ENCODE measurements around the gene AP4S1. TPM values are rescaled to one million over a fixed set of nuclear protein-coding genes. Genes with fewer than 3 reads are reported as not detected.

AP4S1 gene
- total RNA-seq, 1 donor from 2014 or later: 5.3 TPM

DNA sequence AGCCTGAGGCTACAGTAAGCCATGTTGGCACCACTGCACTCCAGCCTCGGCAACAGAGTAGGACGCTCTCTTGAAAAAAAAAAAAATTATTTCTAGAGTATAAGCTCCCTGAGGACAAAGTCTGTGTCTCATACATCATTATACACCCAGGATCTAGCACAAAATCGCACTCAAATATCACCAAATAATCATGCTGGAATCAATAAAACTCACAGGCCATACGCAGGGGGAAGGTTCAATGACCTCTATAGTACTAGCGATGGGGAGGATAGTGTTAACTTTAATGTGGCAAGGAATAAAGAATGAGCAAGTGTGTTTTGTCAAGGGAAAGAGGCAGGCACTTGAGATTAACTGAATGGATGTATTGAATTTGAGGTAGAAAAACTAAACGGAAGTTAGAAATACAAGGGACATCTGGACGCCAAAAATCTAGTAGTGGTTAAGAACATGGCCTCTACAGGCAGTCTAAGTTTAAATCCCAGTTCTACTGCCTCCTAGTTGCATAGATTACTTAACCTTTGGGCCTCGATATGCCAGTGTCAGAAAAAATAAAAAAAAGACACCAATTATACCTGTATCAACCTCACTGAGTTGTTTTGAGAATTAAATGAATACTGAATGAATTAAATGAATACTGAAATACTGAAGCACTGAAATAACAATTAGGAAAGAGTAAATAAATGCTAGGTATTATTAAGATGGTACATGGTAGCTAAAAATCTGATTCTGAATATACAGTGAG lies 4.4 kb upstream of the AP4S1 start:
- Mint-ChIP-seq H3K4me1 (ENCODE audit: low read depth) (peaks cover 29% of the 10 kb centered on the region), H3K27ac (ENCODE audit: unreplicated experiment) (peak overlapping the region; percentile 42), H3K27me3 (ENCODE audit: low read depth) (no peaks in the 10 kb centered on the region), H3K9me3 (ENCODE audit: low read depth) (no peaks in the 10 kb centered on the region), H3K36me3 (ENCODE audit: low read depth) (peaks cover 5% of the 10 kb centered on the region), H3K4me3 (ENCODE audit: unreplicated experiment) (no peak overlapping the region)
- no peak for DNase-seq (ENCODE audit: low spot score)
- TF ChIP-seq, protein P1, sequence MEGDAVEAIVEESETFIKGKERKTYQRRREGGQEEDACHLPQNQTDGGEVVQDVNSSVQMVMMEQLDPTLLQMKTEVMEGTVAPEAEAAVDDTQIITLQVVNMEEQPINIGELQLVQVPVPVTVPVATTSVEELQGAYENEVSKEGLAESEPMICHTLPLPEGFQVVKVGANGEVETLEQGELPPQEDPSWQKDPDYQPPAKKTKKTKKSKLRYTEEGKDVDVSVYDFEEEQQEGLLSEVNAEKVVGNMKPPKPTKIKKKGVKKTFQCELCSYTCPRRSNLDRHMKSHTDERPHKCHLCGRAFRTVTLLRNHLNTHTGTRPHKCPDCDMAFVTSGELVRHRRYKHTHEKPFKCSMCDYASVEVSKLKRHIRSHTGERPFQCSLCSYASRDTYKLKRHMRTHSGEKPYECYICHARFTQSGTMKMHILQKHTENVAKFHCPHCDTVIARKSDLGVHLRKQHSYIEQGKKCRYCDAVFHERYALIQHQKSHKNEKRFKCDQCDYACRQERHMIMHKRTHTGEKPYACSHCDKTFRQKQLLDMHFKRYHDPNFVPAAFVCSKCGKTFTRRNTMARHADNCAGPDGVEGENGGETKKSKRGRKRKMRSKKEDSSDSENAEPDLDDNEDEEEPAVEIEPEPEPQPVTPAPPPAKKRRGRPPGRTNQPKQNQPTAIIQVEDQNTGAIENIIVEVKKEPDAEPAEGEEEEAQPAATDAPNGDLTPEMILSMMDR (IDR thresholded peaks at IDR 0.05): no peak

DNA sequence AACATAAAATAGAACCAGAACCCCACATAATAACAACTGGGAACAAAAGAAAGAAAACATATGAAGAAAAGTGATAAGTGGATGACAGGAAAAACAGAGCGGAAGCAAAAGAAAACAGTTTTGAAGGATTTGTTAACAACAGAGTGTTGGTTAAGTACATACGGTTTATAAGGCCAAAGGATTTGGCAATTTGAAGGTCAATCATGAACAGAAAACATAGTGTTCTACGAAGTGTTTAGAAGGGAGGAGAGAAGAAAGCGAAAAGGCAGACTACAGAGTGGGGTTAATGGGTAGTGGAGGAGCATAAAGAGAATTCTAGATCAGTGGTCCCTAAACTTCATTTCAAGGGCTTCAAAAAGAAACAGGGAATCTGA lies 3.9 kb upstream of the AP4S1 start:
- TF ChIP-seq, protein P1 (IDR thresholded peaks at IDR 0.05): no peak
- no peak overlapping the region for H3K27ac Mint-ChIP-seq (ENCODE audit: unreplicated experiment)
- DNase-seq (ENCODE audit: low spot score): no peak
- H3K9me3 Mint-ChIP-seq (ENCODE audit: low read depth): no peaks in the 10 kb centered on the region
- H3K4me3 Mint-ChIP-seq (ENCODE audit: unreplicated experiment): no peak overlapping the region
- H3K4me1 Mint-ChIP-seq (ENCODE audit: low read depth): peaks cover 29% of the 10 kb centered on the region
- H3K36me3 Mint-ChIP-seq (ENCODE audit: low read depth): peaks cover 5% of the 10 kb centered on the region
- H3K27me3 Mint-ChIP-seq (ENCODE audit: low read depth): no peaks in the 10 kb centered on the region

DNA sequence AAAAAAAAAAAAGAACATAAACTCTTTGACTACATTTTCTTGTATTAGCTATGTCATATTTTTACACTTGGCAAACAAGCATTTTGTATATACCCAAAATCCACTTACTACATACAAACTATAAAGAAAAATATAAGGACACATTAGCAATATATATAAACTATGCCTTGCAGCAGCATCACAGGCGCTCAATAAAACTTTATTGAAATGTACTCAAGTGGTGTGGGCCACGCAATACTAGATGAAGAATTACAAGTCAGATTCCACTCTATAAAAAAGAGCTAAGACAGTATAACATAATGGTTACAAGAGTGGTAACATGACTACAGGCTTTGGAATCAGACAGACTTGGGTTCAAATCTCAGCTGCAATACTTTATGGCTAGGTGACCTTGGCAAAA lies 3.1 kb upstream of the AP4S1 start:
- DNase-seq (ENCODE audit: low spot score): no peak
- Mint-ChIP-seq H3K27me3 (ENCODE audit: low read depth) (no peaks in the 10 kb centered on the region), H3K27ac (ENCODE audit: unreplicated experiment) (no peak overlapping the region), H3K36me3 (ENCODE audit: low read depth) (peaks cover 5% of the 10 kb centered on the region), H3K9me3 (ENCODE audit: low read depth) (no peaks in the 10 kb centered on the region), H3K4me1 (ENCODE audit: low read depth) (peaks cover 35% of the 10 kb centered on the region), H3K4me3 (ENCODE audit: unreplicated experiment) (no peak overlapping the region)
- TF ChIP-seq, protein P1 (IDR thresholded peaks at IDR 0.05): no peak

DNA sequence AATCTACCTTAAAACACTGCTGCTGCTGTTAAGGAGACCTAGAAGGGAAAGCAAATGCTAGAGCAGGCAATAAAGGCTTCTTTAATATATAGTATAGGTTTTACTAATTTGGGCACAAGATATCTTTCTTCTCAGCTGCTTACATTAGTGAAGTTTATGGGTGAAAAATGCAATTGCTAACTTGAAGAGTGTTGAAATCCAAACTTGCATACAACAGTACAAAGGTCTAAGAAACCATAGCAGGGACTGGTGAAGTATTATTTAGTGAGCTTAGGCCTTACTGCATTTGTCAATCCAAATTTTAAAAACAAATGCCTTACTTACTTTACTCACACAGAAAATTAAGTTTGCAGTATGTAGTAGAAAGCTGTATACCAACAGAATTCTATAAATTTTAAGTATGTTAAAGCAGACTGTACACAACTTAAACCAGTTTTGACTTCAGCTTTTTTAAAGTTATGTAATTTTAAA lies 1.4 kb upstream of the AP4S1 start:
- no peaks in the 10 kb centered on the region for H3K9me3 Mint-ChIP-seq (ENCODE audit: low read depth)
- H3K27me3 Mint-ChIP-seq (ENCODE audit: low read depth): no peaks in the 10 kb centered on the region
- peak overlapping the region; percentile 74 for H3K4me3 Mint-ChIP-seq (ENCODE audit: unreplicated experiment)
- DNase-seq (ENCODE audit: low spot score): no peak
- H3K36me3 Mint-ChIP-seq (ENCODE audit: low read depth): peaks cover 5% of the 10 kb centered on the region
- peaks cover 36% of the 10 kb centered on the region for H3K4me1 Mint-ChIP-seq (ENCODE audit: low read depth)
- TF ChIP-seq, protein P1 (IDR thresholded peaks at IDR 0.05): no peak
- H3K27ac Mint-ChIP-seq (ENCODE audit: unreplicated experiment): peak overlapping the region; percentile 43

DNA sequence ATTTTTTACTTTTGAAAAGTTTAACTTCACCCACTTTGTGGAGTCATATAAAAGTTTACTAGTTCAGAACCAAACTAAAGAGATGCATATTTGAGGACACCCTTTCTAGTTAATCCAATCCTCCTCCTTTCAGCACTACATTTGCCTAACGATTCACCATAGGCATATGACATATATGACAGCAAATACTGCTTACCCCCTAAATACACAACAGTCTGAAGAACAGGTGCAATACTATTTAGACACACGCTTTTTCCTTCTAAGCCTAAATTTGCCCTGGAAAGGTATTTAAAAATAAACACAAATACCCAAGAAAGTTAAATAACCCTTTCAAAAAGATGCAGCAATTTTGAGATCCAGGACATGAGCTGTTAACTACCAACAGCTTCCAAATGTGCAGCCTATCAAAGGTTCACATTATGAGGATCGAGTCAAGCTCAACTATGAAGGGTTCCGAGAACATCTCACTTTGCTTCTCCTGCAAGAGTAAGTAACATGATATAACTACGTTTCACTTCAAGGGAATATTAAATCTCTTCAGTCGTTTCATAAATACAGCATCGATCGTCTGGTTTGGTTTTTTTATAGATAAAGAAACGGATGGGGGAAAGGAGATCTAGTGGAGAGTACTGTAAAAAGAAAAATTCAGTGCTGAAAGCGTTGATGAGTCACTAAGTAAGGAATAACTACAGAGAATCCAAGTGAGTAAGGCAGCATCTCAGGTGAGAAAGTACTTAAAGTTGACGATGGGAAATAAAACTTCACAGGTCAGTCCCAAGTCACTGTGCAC lies 677 bp upstream of the AP4S1 start:
- H3K9me3 Mint-ChIP-seq (ENCODE audit: low read depth): no peaks in the 10 kb centered on the region
- peak overlapping the region; percentile 74 for H3K4me3 Mint-ChIP-seq (ENCODE audit: unreplicated experiment)
- TF ChIP-seq, protein P1 (IDR thresholded peaks at IDR 0.05): no peak
- peaks cover 36% of the 10 kb centered on the region for H3K4me1 Mint-ChIP-seq (ENCODE audit: low read depth)
- H3K27me3 Mint-ChIP-seq (ENCODE audit: low read depth): no peaks in the 10 kb centered on the region
- DNase-seq (ENCODE audit: low spot score): no peak
- peaks cover 5% of the 10 kb centered on the region for H3K36me3 Mint-ChIP-seq (ENCODE audit: low read depth)
- H3K27ac Mint-ChIP-seq (ENCODE audit: unreplicated experiment): peak overlapping the region; percentile 84

All from chondrocyte (in vitro differentiated cells).